H1 (cell line): ENCODE data around the gene SPOCK1. TPM values are rescaled to one million over a fixed set of nuclear protein-coding genes. Genes with fewer than 3 reads are reported as not detected.

ENCODE experiments used
- CTCF ChIA-PET: fragments of 300-600 bp; sonication (Branson Sonifier 250); formaldehyde crosslinking; loops from one replicate; lab custom pipeline; 2021; ENCODE audit not compliant: partially characterized antibody; lab: Charles Lee
- POLR2A ChIA-PET: fragments of 300-600 bp; sonication (Branson Sonifier 250); formaldehyde crosslinking; loops from one replicate; lab custom pipeline; 2021; ENCODE audit warnings: inconsistent platforms; ENCODE audit not compliant: partially characterized antibody; lab: Charles Lee
- DNase-seq, 2 experiments: peaks; one replicate each; pipeline versions ENCODE4 v3.0.0 to v3.0.0-alpha.2; 2010 to 2022; ENCODE audit warnings: low spot score in 2 of 2, low read depth in 1 of 2, mixed read lengths in 1 of 2
- FAIRE-seq: peaks from 2 replicates; lab custom pipeline; 2011; peaks lifted over from hg19 to GRCh38; lab: Jason Lieb, UNC
- H2AFZ ChIP-seq: 2 replicates; pipeline ENCODE4 v1.8.1; 2012; ENCODE audit warnings: low read length, inconsistent platforms
- H2AK5ac ChIP-seq: 2 replicates; pipeline ENCODE4 v1.6.1; 2013; ENCODE audit warnings: low read depth, low read length
- H2BK120ac ChIP-seq: replicated peaks from 2 replicates; pipeline ENCODE3; 2013; ENCODE audit warnings: low read depth, low read length, inconsistent platforms
- H2BK12ac ChIP-seq: 2 replicates; pipeline ENCODE4 v1.6.1; 2013; ENCODE audit warnings: low read depth, low read length
- H2BK15ac ChIP-seq: 2 replicates; pipeline ENCODE4 v1.6.1; 2013; ENCODE audit warnings: low read length
- H2BK20ac ChIP-seq: 2 replicates; pipeline ENCODE4 v1.6.1; 2013; ENCODE audit warnings: low read length
- H2BK5ac ChIP-seq: 2 replicates; pipeline ENCODE4 v1.6.1; 2013; ENCODE audit warnings: low read depth, low read length
- H3K14ac ChIP-seq: 2 replicates; pipeline ENCODE4 v1.6.1; 2013; ENCODE audit warnings: inconsistent platforms; ENCODE audit not compliant: insufficient read length
- H3K18ac ChIP-seq: 2 replicates; pipeline ENCODE4 v1.6.1; 2013; ENCODE audit warnings: low read length; ENCODE audit errors: extremely low read depth
- H3K23ac ChIP-seq: 2 replicates; pipeline ENCODE4 v1.6.1; 2013; ENCODE audit warnings: inconsistent platforms; ENCODE audit not compliant: insufficient read length
- H3K23me2 ChIP-seq: 2 replicates; pipeline ENCODE4 v1.6.1; 2013; ENCODE audit warnings: low read depth, low read length
- H3K27ac ChIP-seq: 2 replicates; pipeline ENCODE4 v1.6.1; 2011; ENCODE audit warnings: low read depth, low read length, inconsistent platforms
- H3K27me3 ChIP-seq, 4 experiments: replicated peaks in 1 of 4; 1 replicate in 1 of 4; 2 replicates in 3 of 4; pipeline versions ENCODE4 v1.6.1 to v1.8.1; 2011 to 2013; ENCODE audit warnings: low read length in 3 of 4, mild to moderate bottlenecking in 3 of 4, inconsistent platforms in 2 of 4, mixed read lengths in 2 of 4, moderate library complexity in 1 of 4; ENCODE audit not compliant: control insufficient read depth in 3 of 4, insufficient read depth in 3 of 4; ENCODE audit errors: extremely low read depth in 1 of 4
- H3K36me3 ChIP-seq, 4 experiments: 2 replicates each; pipeline versions ENCODE4 v1.6.1 to v1.8.1; 2011 to 2013; ENCODE audit warnings: mild to moderate bottlenecking in 4 of 4, low read length in 3 of 4, moderate library complexity in 2 of 4, control low read depth in 1 of 4, inconsistent platforms in 1 of 4; ENCODE audit not compliant: insufficient read depth in 4 of 4, control insufficient read depth in 2 of 4
- H3K4ac ChIP-seq: replicated peaks from 2 replicates; pipeline ENCODE3; 2013; ENCODE audit warnings: low read length, low read depth, mixed read lengths, inconsistent platforms; ENCODE audit not compliant: insufficient read length
- H3K4me1 ChIP-seq, 4 experiments: replicated peaks in 1 of 4; 1 replicate in 1 of 4; 2 replicates in 3 of 4; pipeline versions ENCODE4 v1.6.1 to v1.8.1; 2011 to 2013; ENCODE audit warnings: low read length in 3 of 4, inconsistent platforms in 2 of 4, mixed read lengths in 1 of 4; ENCODE audit not compliant: insufficient read depth in 4 of 4, control insufficient read depth in 3 of 4
- H3K4me2 ChIP-seq, 2 experiments: 2 replicates each; pipeline versions ENCODE4 v1.6.1 to v1.8.1; 2011 to 2013; ENCODE audit warnings: low read depth in 2 of 2, low read length in 2 of 2, control low read depth in 1 of 2, inconsistent platforms in 1 of 2, mild to moderate bottlenecking in 1 of 2; ENCODE audit not compliant: insufficient read depth in 1 of 2
- H3K4me3 ChIP-seq, 4 experiments: fragments of 200-600, 300-600 bp in 1 of 4; sonication (generic), shearing (Covaris generic), sonication (Bioruptor Twin) in 1 of 4; 2 replicates each; pipeline versions ENCODE4 v1.5.1 to v1.8.1; 2011 to 2016; ENCODE audit warnings: low read length in 4 of 4, low read depth in 3 of 4, control low read depth in 2 of 4, inconsistent platforms in 2 of 4, mild to moderate bottlenecking in 2 of 4, mixed read lengths in 1 of 4, moderate library complexity in 1 of 4; ENCODE audit not compliant: insufficient read depth in 2 of 4; ENCODE audit errors: extremely low read depth in 1 of 4
- H3K56ac ChIP-seq: replicated peaks from 2 replicates; pipeline ENCODE3; 2013; ENCODE audit warnings: low read depth, mild to moderate bottlenecking, mixed read lengths, low read length, inconsistent platforms; ENCODE audit not compliant: insufficient read length
- H3K79me1 ChIP-seq: 2 replicates; pipeline ENCODE4 v1.6.1; 2013; ENCODE audit warnings: low read depth, low read length, control low read depth
- H3K79me2 ChIP-seq, 2 experiments: 2 replicates each; pipeline versions ENCODE4 v1.6.1 to v1.8.1; 2012 to 2013; ENCODE audit warnings: low read length in 2 of 2, mild to moderate bottlenecking in 2 of 2, inconsistent platforms in 1 of 2; ENCODE audit not compliant: insufficient read depth in 2 of 2, control insufficient read depth in 1 of 2
- H3K9ac ChIP-seq, 4 experiments: replicated peaks in 1 of 4; 1 replicate in 1 of 4; 2 replicates in 3 of 4; pipeline versions ENCODE4 v1.6.1 to v1.8.1; 2011 to 2013; ENCODE audit warnings: low read depth in 3 of 4, low read length in 3 of 4, control low read depth in 2 of 4, mild to moderate bottlenecking in 2 of 4, moderate library complexity in 2 of 4, inconsistent platforms in 1 of 4; ENCODE audit errors: extremely low read depth in 1 of 4
- H3K9me3 ChIP-seq, 2 experiments: 2 replicates each; pipeline versions ENCODE4 v1.6.1 to v1.8.1; 2012 to 2013; ENCODE audit warnings: mild to moderate bottlenecking in 2 of 2, moderate library complexity in 2 of 2, control low read depth in 1 of 2, inconsistent platforms in 1 of 2, low read depth in 1 of 2, low read length in 1 of 2, mixed read lengths in 1 of 2; ENCODE audit not compliant: insufficient read depth in 2 of 2
- H4K20me1 ChIP-seq, 2 experiments: replicated peaks in 1 of 2; 2 replicates each; pipeline versions ENCODE3 to v1.8.1; 2011 to 2013; ENCODE audit warnings: inconsistent platforms in 2 of 2, low read length in 2 of 2, mild to moderate bottlenecking in 1 of 2; ENCODE audit not compliant: insufficient read depth in 2 of 2, control insufficient read depth in 1 of 2
- H4K5ac ChIP-seq: 2 replicates; pipeline ENCODE4 v1.6.1; 2013; ENCODE audit warnings: low read length, low read depth, mixed read lengths, inconsistent platforms; ENCODE audit not compliant: insufficient read length
- H4K8ac ChIP-seq: 2 replicates; pipeline ENCODE4 v1.8.0; 2013; ENCODE audit warnings: mild to moderate bottlenecking, moderate library complexity, low read length, inconsistent platforms; ENCODE audit not compliant: insufficient read depth; ENCODE audit errors: extremely low read depth
- H4K91ac ChIP-seq: replicated peaks from 2 replicates; pipeline ENCODE3; 2013; ENCODE audit warnings: low read length, mixed read lengths, inconsistent platforms; ENCODE audit not compliant: insufficient read length
- CBX8 ChIP-seq: fragments of 300-800, 300-1000 bp; sonication (generic); IDR thresholded peaks from 2 replicates; pipeline ENCODE4 v1.7.1; 2016; ENCODE audit warnings: low read depth, low read length, borderline replicate concordance
- SIN3A ChIP-seq, 2 experiments: IDR thresholded peaks in 1 of 2; conservative IDR thresholded peaks in 1 of 2; 2 replicates each; pipeline ENCODE4 v1.6.1; 2011 to 2012; ENCODE audit warnings: low read length in 2 of 2, improper control_type of control experiment in 1 of 2, low read depth in 1 of 2, mild to moderate bottlenecking in 1 of 2
- WGBS, 2 experiments: shearing (Covaris generic) in 1 of 2; methylation state at CpG; one replicate each; pipeline versions ENCODE4 v1.1.6 to v1.1.7; 2013 to 2015; ENCODE audit warnings: low lambda C conversion rate in 2 of 2, mixed read lengths in 2 of 2, inconsistent platforms in 1 of 2, low coverage in 1 of 2, missing lambda C conversion rate in 1 of 2; ENCODE audit not compliant: insufficient replicate concordance in 2 of 2, insufficient coverage in 1 of 2, insufficient read length in 1 of 2; ENCODE audit errors: extremely low coverage in 1 of 2, missing lambda C conversion rate in 1 of 2; 5-methylcytosine and 5-hydroxymethylcytosine counted together
- polyA plus RNA-seq, 7 experiments: library from polyadenylated mRNA; depleted of rRNA in 3 of 7; stranded (reverse) in 5 of 7; unstranded in 2 of 7; fragments of >200 nt in 5 of 7; fragments of 200-250 nt in 2 of 7; gene quantifications; 1 replicate in 5 of 7; 2 replicates in 1 of 7; 4 replicates in 1 of 7; pipeline versions ENCODE4 v1.2.1 to v1.2.3, GENCODE V29; 2011 to 2013; ENCODE audit warnings: missing spikeins in 2 of 7, mixed read lengths in 2 of 7
- total RNA-seq: library from RNA; stranded (reverse); fragmentation: NEBNext Ultra II Directional; extraction: Animal tissue kit (Norgen Biotek cat#: 25700); gene quantifications from 2 replicates; pipeline ENCODE4 v1.2.1, GENCODE V29; 2021

SPOCK1 gene
- total and polyA plus RNA-seq, 2 of the 8 experiments (the other 6 are each of a cell fraction or from before 2014, with no cell fraction given), result 6.9 to 18.1 TPM

GRCh38 chr5:137370096-137371071 is 128.7 kb downstream of the SPOCK1 start:
- Histone ChIP-seq H3K9me3 (no peaks in the 10 kb centered on the region), H2BK20ac (no peak overlapping the region), H2BK120ac (no peak overlapping the region), H3K79me1 (no peaks in the 10 kb centered on the region), H3K23me2 (no peaks in the 10 kb centered on the region), H2AK5ac (no peak overlapping the region), H3K79me2 (no peaks in the 10 kb centered on the region), H3K4me1 (no peaks in the 10 kb centered on the region), H4K20me1 (no peaks in the 10 kb centered on the region), H2BK15ac (no peak overlapping the region), H2BK12ac (no peak overlapping the region), H3K36me3 (no peaks in the 10 kb centered on the region), H2AFZ (no peak overlapping the region), H4K91ac (no peak overlapping the region), H3K18ac (no peak overlapping the region), H3K56ac (no peak overlapping the region), H3K9ac (no peak overlapping the region), H2BK5ac (no peak overlapping the region), H3K27ac (no peak overlapping the region), H3K4ac (no peak overlapping the region), H4K5ac (no peak overlapping the region), H3K23ac (no peak overlapping the region), H3K27me3 (no peaks in the 10 kb centered on the region), H3K4me3 (no peak overlapping the region), H3K4me2 (no peak overlapping the region), H4K8ac (no peak overlapping the region), H3K14ac (no peak overlapping the region)
- DNase-seq, result no peak
- no peak for FAIRE-seq
- WGBS, 2 experiments, result 91% methylated on average over 15 of the region's 15 CpGs; no CpG with 5 or more reads in 1 of the 2 experiments
- TF ChIP-seq SIN3A (conservative IDR thresholded peaks at IDR 0.05 in 1 of 2, IDR thresholded peaks at IDR 0.05 in 1 of 2; ENCODE audit: low read depth in 1 of 2, low read length in 2 of 2) (no peak), CBX8 (no peak)
- ChIA-PET POLR2A (no interaction called here), CTCF (interaction anchor here (1.1 kb wide), 1 partner anchor 52 kb away, joined by 5 read pairs; no protein-coding TSS in a partner anchor)
